T-helper 22 cell (primary cell): ENCODE data around the gene CACNA2D4.
"Not testable (repeated sequence)": the region's sequence is repeated elsewhere in the genome, so short reads cannot be mapped to it uniquely, and the experiment has no call there.

Experiments
- DNase-seq: peaks from one replicate; pipeline ENCODE4 v3.0.0-alpha.2; 2020; ENCODE audit warnings: low read depth

CACNA2D4 gene

DNA sequence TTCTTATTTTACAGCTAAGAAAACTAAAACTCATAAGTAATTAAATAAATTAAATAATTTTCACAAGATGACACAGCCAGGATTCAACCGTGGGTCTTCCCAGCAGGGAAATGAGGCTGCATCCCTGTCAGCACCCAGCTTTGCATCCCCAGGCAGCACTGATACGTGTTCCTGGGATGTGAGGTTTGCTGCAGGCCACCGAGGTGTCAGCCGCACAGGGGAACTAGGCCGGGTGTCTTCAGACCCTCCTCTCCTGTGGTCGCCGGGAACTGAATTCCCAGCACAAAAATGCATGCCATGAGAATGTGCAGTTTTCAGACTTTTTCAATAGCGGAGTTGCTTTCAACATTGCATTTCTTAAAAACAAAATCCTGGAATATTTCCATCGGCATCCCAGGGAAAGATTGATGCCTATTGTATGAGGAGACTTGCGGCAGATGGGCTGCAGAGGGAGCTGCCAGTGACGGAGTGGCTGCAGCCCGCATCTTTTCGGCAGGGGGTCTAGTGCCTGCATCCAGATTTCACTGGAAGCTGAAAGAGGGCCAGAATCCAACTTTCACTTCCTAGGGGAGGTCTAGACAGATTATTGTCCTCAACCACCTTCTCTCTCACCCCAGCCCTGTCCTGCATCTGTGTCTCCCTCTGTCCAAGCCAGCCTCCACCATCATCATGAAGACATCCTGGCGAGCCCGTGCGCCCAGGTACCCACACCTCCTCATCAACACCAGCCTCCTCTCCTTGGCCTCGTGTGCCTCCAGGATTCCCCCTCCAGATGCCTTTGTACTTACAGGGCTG is 85.5 kb downstream of the CACNA2D4 start:
- DNase-seq, result no peak

DNA sequence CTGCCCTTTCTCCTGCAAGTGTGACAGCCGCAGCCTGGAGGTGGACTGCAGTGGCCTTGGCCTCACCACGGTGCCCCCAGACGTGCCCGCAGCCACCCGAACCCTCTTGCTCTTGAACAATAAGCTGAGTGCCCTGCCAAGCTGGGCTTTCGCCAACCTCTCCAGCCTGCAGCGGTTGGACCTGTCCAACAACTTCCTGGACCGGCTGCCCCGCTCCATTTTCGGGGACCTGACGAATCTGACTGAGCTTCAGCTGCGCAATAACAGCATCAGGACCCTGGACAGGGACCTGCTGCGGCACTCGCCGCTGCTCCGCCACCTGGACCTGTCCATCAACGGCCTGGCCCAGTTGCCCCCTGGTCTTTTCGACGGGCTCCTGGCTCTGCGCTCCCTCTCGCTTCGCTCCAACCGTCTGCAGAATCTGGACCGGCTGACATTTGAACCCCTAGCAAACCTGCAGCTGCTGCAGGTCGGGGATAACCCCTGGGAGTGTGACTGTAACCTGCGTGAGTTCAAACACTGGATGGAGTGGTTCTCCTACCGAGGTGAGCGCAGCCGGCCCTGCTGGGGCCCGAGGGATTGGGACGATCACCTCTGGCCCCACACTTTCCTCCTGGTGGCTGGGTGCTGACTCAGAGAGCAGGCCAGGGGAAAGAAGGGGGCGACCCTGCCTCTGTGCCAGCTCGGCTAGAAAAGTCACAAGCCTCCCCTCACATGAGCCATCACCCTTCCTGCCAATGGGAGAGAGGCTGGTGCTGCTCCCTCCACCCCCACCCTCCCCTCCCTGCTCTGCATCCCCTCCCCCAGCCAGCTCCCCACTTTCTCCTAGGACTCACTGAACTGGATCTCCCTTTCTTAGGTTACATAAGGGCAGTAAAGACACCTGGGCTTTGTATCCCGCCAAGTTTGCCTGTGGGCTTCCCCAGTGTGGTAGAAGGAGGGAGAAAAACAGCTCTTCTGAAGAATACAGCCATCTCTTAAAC is 87.2 kb downstream of the CACNA2D4 start:
- DNase-seq, result no peak

DNA sequence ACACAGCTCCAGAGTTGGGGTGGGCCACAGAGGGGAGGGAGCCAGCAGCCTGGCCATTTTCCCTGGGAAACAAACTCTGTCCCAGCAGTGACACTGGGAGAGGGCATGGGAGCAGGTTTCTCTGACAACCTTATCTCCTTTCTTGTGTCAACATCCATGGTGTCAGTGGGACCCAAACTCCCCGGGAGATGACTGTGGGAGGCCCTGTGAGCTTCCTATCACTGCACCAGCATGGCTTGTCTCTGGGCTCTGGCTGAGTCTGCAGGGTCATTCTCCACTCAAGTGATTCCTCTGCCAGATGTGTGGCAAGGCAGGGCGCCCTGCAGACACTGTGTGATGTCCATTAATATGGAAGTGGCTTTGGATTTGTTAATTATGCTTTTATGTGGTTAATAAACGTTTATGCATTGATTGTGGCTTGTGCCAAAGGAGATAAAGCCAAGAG is 88.0 kb downstream of the CACNA2D4 start:
- DNase-seq, result no peak

DNA sequence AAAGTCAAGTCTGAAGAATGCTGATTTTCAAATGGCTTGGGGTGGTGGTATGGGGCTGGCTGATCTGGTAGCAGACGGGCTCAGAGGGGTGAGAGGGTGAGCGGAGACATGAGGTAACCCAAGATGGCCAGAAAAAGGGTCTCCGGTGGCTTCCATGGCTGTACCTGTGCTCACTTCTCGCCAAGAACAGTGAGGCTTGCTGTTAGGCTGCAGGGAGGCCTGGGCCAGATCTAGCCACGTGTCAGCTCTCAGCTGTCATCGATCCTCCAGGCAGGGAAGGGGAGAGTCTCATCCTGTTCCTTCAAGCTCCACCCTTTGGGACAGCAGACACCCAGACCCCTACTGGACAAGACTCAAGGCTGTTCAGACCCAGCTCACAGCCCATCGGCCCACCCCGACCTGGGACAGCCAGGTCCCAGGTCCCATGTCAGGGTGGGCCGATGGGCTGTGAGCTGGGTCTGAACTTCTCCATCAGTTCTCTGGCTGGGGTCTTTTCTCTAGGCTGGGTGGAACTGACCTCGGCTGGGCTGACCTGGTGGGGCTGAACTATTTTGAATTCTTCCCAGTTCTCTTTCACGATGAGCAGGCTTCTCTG is 89.0 kb downstream of the CACNA2D4 start:
- no peak for DNase-seq

DNA sequence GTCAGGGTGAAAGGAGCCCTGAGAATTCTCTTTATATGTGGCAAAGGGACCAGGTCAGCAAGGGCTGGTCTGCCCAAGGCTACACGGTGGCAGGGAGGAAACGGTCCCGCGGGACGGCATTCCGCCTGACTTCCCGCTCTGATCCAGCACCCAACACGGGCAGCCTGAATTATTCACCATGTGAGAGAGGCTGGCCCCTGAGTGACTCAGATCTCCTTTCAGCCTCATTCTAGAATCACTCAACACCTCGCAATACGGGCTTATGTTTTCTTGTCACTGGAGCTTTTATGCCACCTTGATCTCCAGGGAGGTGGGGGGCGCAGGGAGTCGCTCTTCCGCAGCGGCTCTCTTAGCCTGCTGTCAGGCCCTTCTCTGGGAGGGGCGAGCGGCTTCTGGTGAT is 89.6 kb downstream of the CACNA2D4 start:
- no peak for DNase-seq

DNA sequence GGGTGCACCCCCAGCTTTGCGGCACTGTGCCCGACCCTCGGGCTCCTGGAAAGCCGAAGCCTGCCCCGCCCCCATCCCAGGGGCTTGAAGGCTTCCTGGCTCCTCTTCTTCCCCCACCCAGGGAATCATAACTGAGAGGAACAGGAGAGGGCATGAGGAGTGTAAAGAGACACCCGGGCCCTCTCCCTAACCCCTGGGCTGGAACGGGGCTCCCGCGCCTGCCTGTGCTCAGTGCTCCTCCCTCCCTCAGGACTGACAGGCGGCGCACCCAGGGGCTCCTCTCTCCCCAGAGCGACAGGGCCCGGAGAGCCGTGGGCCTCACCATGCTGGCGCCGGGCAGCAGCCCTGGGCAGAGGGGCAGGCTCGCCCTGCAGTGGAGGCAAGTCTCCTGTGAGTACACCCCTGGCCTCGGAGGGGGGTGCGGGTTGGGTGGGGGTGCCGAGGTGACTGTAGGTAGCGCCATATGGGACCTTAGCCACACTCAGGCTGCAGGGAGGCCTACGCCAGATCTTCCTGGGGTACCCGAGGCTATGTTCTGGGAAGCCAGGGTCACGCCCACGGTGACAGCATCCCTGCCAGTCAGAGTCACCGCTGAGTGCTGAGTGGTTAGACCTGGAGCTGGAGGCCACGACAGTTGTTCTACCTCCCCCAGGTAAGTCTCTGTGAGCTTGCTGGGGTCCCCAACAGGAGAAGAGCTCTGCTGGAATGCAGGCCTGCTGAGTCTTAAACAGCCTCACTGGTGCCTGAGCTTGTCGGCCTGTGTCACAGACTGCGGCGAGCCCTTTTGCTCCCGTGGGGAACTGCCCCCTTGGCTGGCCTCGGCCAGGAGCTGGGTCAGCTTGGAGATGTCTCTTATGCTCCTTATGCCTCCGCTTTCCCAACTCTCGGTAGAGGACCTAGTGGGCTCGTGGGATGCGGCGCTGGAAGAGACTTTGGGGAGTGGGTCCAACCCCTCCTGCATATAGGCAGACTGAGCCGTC is 90.3 kb downstream of the CACNA2D4 start:
- DNase-seq, result no peak

DNA sequence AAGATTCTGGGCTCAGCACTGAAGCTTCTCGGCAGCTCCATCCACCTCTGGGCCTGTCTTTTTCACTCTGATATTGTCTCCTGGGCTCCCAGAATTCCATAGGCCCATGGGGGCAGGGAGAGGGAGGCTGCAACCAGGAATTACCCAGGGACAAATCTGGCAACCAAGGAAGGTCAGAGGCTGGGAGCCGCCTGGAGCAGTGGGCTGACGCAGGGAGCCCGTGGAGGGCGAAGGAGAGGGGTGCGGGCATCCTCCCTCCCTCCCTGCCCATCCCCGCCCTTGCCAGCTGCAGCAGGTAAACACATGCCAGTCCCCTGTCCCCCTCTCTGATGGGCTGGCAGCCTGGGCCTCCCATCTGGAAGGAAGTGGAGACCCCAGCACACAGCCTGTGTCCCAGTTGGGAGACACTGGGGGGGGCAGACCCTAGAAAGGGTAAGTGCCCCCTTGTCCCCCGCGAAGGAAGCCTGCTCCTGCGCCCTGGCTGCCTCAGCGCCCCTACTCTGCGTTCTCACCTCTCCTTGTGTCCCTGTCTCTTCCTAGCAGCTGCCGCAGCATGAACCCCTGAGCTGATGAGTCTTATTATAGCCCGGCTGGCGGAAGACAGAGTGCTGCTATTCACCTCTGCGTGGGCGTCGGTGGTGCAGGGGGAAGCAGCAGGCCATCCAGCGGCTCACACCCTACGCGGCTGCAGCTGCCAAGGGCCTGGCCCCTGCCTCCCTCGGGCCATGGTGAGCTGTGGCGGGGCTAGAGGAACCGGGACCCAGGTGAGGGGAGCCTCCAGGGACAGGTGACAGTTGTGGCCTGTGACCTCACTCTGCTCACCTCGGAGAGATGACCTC is 91.4 kb downstream of the CACNA2D4 start:
- DNase-seq, result no peak

DNA sequence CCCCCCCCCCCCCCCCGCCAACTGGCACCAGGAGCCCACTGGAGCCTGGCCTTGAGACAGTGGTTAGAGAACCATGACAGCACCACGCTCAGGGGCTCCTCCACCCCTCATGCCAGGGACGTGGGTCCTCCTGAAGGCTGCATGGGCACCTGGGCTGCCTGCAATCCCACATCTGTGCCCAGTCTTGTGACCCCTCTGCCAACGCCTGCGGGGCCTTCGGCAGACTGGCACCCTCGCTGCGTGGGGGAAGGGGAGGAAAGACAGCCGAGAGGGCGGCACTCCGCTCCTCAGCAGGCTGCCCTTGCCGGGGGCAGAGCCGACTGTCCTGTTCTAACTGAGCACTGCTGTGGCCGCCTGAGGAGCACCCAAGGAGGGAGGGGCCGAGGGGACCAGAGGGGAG is 92.1 kb downstream of the CACNA2D4 start:
- no peak for DNase-seq

DNA sequence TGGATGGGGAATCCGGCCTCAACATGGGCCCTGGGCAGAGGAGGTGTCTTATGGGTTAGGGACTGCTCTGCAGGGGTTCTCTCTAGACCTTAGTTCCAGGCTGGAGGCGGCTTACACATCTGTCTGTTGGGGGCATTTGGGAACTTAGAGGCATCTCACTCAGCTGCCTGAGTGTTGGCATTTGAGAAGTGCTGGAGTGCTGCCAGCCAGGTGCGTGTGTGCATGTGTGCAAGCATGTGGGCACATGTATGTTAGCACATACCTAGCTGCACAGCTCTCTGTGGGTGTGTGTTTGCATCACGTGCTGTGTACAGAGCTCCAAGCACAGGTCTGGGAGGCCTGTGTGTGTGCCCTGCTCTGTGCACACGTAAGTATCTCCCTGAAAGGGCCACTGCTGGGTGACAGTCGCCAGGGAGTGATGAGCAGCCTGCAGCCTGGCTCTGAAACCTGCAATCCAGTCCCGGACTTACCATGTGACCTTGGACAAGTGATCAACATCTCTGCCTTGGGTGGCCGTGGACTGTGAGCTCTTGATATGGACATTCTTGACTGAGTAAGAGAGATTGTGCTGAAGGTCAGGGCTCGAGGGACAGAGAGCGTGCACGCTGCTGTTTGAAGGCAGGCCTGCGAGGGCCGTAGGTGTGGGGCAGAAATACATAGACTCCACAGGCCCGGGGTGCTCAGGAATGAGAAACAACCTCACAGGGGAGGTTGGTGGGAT is 92.9 kb downstream of the CACNA2D4 start:
- DNase-seq, result no peak

DNA sequence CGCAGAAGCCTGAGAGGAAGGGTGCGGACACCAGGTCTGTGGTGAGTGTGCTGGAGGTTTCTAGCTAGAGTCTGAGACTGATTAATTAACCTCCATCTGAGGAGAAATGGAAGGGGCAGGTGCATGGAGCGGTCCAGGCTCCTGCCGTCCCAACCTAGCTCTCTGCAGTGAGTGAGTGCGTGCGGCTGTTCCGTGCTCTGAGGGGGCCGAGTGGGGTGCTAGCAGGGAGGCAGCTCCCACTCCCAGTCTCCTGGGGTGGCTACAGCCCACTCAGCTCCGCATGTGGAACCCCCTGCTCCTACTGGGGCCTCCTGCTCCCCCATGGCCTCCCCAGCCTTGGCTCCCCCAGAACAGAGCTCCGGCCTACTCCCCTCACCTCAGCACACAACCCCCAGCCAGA is 95.2 kb downstream of the CACNA2D4 start:
- no peak for DNase-seq

DNA sequence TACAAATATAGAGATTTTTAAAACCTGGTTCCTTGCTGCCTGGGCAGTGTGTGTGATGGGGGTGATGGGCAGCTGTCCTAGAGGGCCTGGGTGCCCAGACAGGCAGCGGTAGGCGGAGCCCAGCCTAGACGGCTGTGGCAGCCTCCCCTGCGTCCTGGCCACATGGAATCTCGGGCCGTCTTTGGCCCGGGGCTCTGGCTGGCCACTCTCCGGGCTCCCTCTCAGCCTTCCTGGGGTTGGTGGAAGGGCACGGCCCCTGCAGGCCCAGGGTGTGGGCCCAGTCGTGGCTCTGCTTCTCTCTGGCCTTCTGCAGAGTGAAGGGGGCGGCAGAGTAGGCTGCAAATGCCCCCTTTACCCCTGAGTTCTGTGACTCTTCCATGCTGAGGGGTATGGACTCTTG is 95.8 kb downstream of the CACNA2D4 start:
- no peak for DNase-seq

DNA sequence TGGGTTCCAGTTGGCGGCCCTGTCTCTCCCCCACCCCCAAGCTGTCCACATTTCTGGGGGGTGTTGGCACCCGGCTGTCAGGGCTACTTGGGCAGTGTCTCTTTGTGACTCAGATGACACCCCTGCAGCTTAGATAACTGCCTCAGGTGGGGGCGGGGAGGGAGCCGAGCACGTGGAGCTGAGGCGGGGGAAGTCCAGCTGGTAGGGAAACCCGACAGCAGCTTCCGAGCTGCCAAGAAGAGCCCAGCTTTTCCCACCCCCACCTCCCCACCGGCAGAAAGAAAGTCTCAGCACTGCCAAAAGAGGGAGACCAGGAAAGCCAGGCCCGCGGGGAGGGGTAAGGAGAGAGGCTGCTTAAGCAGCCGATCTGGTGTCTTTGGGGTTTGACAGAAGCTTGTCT is 96.6 kb downstream of the CACNA2D4 start:
- DNase-seq, result no peak

DNA sequence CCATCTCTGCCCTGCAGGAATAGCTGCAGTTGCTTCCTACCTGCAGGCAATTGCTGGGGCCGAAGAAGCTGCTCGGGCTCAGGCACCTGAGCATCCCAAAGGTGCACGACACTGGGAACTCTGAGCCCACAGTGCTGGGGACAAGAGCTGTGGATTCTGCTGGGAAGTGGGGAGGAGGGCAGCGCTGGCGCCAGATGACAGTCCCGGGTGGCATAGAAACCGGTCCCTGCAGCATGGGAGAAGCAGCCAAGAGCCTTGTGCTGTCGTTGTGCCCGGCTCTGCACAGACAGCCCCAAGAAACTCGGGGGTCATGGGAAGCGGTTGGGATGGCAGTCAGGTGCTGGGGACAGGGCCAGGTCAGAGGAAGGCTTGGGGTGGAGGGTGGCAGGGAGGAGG is 97.6 kb downstream of the CACNA2D4 start:
- DNase-seq, result no peak

DNA sequence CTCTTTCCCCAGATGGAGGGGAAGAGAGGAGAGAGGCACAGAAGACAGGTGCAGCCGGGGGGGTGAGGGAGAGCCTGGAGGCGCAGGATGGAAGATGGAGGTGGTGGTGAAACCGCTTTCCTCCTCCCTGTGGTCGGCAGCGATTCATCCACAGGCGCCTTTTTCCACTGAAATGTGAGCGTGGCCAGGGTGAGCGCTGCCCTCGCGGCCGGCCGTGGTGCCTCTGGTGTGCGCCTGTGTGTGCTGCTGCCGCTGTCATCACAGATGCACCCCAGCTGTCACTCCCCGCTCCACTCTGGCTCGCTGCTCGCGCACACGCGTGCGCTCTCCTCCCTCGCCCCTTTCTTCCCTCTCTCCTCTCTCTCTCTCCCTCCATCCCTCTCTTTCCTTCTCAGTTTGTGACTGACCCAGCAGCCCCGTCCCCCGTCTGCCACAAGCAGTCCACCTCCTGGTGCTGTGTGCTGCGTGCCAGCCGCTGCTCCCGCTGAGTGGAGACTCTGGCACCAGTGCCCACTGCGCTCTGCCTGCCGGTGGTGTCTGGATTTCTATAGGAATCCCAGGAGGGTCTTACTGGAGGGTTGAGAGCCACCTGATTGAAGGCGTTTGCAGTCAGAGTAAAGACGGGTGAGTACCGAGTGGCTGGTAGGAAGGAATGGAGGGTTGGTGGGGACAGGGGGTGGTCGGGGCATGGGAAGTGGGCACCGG is 98.1 kb downstream of the CACNA2D4 start, which contains the start of gene LRTM2:
Gene LRTM2 (plus strand): TSS at position 375 of the 705 bp plus-strand sequence. CDS start 7,584 bp downstream, outside the sequence.
- no peak for DNase-seq

DNA sequence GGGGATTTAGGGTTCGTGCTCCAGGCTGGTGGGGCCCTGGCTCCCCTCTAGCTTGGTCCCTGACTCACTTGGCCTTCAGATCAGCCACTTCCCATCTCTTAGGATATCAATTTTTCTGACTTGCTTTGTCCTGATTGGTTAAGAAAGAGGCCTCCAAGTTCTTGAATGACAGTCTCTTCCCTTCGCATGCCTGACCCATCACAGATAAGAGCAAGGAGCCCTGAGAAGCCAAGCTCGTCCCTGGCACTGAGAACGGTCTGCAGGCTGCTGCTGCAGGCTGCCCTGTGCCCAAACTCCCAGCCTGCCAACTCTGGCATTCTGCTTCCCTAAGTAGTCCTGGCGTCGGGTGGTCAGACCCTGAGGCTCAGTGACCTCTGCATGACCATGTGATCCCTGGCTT is 98.9 kb downstream of the CACNA2D4 start:
- no peak for DNase-seq

DNA sequence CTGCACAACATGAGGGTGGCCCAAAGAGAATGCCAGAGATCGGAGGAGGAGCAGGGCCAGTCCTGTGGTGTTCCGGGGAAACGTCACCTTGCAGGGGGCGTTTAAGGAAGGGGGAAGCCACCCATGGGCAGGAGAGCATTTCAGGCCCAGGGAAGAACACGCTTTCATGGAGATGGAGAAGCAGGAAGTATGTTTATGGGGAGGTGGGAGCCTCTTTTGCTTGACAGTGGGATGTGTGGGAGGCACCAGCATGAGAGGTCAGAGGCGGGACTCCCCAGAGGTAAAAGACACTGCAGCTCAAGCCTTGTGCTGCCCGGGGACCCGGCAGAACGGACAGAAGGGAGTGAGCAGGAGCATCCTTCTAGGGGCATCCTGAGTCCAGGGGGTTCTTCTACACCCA is 99.4 kb downstream of the CACNA2D4 start:
- no peak for DNase-seq

DNA sequence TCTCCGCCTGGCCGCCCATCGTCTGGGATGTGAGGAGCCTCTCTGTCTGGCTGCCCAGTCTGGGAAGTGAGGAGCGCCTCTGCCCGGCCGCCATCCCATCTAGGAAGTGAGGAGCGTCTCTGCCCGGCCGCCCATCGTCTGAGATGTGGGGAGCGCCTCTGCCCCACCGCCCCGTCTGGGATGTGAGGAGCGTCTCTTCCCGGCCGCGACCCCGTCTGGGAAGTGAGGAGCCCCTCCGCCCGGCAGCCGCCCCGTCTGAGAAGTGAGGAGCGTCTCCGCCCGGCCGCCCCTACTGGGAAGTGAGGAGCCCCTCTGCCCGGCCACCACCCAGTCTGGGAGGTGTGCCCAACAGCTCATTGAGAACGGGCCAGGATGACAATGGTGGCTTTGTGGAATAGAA is 100.5 kb downstream of the CACNA2D4 start:
- DNase-seq, result not testable (repeated sequence)

DNA sequence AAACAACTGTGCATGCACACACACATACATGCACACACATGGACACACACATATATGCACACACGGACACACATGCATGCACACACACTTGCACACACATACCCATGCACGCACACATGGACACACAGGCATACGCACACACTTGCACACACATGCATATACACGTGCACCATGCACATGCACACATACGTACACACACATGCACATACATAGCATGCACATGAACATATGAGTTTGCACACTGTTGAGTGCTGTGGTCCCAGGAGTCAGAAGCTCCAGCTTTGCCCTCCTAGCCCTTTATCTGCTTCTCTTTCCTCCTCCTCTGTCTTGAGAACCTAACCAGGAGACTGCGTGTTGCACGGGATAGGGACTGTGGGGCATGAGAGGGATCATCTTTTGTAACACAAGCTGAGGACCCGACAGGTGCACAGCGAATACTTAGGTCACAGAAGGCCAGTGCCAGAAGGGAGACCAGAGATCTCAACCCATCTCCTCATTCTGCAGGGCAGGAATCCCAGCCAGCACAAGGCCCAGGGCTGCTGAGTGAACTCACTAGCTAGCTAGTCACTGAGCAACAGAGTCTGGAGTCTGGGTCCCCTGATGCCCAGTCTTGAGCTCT is 101.6 kb downstream of the CACNA2D4 start:
- no peak for DNase-seq
